ENCODE measurements around the gene TMOD2. TPM values are rescaled to one million over a fixed set of nuclear protein-coding genes. Genes with fewer than 3 reads are reported as not detected.

The TMOD2 gene
- total RNA-seq, 2 experiments from 2014 or later = 6.9 to 12.7 TPM

- Mint-ChIP-seq H3K4me3 (no peak overlapping the region), H3K27me3 (no peaks in the 10 kb centered on the region), H3K4me1 (peaks cover 6% of the 10 kb centered on the region), H3K9me3 (ENCODE audit: low read depth) (peaks cover 6% of the 10 kb centered on the region), H3K36me3 (peaks cover 9% of the 10 kb centered on the region), H3K27ac (no peak overlapping the region)
- ATAC-seq = no peak
- DNase-seq = no peak
- CTCF ChIA-PET = interaction anchor here (1.3 to 2.8 kb wide), 2 partner anchors 8 to 49 kb away, joined by 4 to 10 read pairs; no protein-coding TSS in a partner anchor
Observed at GRCh38 chr15:51825698-51826097, 74.3 kb downstream of the TMOD2 start.

- Mint-ChIP-seq H3K4me3 (peak overlapping the region; percentile 93), H3K27ac (peak overlapping the region; percentile 92), H3K4me1 (peaks cover 33% of the 10 kb centered on the region), H3K27me3 (no peaks in the 10 kb centered on the region), H3K9me3 (ENCODE audit: low read depth) (no peaks in the 10 kb centered on the region), H3K36me3 (peaks cover 11% of the 10 kb centered on the region)
- ATAC-seq = no peak
- CTCF ChIA-PET = no interaction called here
- no peak for DNase-seq
Observed at GRCh38 chr15:51828621-51829375, 77.4 kb downstream of the TMOD2 start.

DNA sequence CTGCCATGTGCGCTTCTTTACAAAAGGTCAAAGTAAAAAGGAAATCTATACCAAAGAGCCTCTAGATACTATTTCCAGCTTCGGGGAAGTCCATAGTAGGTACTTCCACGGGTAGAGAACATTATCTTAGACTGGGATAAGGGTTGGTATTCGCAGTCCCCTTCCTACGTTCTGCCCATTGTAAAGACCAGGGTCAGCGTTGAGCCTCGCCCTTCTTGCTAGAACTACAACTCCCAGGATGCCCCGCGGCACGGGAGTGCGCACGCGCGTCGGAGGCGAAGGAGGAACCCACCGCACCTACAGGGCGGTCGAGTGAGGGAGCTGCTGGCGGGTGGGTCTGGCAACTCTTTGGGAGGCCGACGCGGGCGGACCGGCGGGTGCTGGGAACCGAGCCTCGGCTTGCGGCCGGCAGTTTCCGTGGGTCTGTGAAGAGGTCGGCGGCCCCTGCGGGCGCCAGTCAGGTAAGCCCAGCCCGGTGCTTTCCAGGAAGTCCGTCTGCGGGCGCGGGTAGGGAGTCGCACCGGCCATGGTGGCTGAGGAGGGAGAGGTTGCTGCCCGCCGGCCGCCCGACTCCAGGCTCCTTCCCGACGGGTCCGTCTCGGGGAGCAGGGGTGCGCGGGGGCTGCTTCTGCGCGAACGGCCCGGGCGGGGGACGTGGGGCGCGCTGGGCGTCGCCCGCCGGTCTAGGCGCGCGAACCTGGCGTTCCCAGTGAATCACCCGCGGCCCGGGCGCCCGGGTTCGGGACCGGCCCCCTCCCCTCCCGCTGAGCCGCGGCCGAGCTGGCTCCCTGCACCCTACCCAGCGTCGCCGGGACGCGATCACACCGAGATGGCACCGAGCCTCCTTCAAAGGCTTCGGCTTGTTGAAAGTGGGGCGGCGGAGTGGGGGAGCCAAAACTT, 78.2 kb downstream of the TMOD2 start, which contains the start of gene TMOD3:
Gene TMOD3 (plus strand): TSS at position 278 of the 900 bp plus-strand sequence. CDS start 33,232 bp downstream, outside the sequence.
- Mint-ChIP-seq H3K4me3 (peak within 1 kb of the TSS; percentile 93), H3K9me3 (ENCODE audit: low read depth) (no peaks in the 10 kb centered on the region), H3K27ac (peak within 1 kb of the TSS; percentile 92), H3K4me1 (peaks cover 37% of the 10 kb centered on the region), H3K36me3 (peaks cover 11% of the 10 kb centered on the region), H3K27me3 (no peaks in the 10 kb centered on the region)
- ATAC-seq (peak; percentile 90), DNase-seq (peak; percentile 93)
- CTCF ChIA-PET = interaction anchor here (0.7 to 1.2 kb wide), 2 partner anchors 16 to 53 kb away, joined by 3 to 4 read pairs; no protein-coding TSS in a partner anchor

DNA sequence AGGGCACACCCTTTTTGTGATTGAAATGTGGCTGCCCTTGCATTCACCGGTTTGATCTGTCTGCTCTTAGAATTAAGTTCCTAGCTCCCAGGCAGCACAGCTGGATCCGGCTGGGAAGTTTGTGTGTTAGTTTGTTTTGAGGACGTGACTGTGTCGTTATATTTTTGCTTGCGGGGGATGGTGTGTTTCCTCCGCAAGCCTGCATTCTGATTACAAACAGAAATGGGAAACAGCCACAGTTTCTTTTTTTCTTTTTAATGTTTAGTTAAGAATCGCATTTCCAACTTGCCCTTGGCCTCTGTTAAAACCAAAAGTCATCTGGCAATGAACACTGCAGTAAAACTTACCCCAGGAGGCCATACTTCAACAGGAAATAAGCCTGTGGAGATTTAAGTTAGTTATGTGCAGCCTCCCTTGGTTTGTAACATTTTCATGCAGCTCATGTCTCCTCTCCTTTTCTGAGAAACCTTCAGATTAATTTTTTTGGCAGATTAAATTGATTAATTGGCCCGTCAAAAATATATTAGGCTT, 78.9 kb downstream of the TMOD2 start:
- no peaks in the 10 kb centered on the region for H3K9me3 Mint-ChIP-seq (ENCODE audit: low read depth)
- peaks cover 43% of the 10 kb centered on the region for H3K4me1 Mint-ChIP-seq
- peaks cover 14% of the 10 kb centered on the region for H3K36me3 Mint-ChIP-seq
- DNase-seq (no peak), ATAC-seq (no peak)
- H3K27me3 Mint-ChIP-seq = no peaks in the 10 kb centered on the region
- H3K27ac Mint-ChIP-seq = peak overlapping the region; percentile 92
- CTCF ChIA-PET = interaction anchor here (0.7 to 1.2 kb wide), 2 partner anchors 16 to 54 kb away, joined by 3 to 4 read pairs; no protein-coding TSS in a partner anchor
- peak overlapping the region; percentile 93 for H3K4me3 Mint-ChIP-seq

DNA sequence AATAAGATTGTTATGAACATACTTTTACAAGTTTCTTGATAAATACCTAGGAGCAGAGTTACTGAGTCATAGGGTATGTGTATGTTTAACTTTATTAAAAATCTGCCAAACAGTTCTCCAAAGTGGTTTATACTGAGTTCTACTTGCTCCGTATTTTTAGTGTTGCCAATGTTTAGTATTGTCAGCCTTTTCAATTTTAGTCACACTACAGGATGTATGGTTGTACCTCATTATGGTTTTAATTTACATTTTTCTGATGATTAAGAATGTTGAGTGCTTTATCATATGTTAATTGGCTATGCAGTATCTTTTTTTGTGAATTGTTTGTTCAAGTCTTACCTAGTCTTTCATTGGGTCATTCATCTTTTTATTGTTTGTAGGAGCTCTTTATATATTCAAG, 82.4 kb downstream of the TMOD2 start:
- Mint-ChIP-seq H3K4me3 (no peak overlapping the region), H3K9me3 (ENCODE audit: low read depth) (no peaks in the 10 kb centered on the region), H3K4me1 (peaks cover 68% of the 10 kb centered on the region), H3K27ac (peak overlapping the region; percentile 41), H3K36me3 (peaks cover 25% of the 10 kb centered on the region), H3K27me3 (no peaks in the 10 kb centered on the region)
- CTCF ChIA-PET = no interaction called here
- DNase-seq (no peak), ATAC-seq (no peak)

DNA sequence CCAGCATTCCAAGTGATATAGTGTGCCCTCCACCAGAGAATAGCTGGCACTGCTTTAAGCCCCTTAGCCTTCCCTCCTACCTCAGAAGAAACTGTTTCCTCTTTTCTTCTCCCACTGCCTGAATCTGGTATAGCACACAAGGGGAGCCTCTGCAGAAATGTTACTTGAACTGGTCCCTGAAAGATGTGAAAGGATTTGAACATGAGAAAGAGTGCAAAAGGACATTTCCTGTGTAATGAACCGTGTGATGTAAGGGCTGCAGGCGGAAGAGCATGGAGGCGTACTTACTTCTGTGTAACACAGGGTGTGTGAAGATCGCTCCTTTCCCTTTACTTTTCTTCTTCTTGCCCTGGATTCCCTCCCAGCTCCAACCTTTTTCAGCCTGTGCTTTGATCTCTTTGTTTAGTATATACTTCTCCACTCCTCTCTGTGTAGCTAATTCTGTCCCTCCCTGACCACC, 86.4 kb downstream of the TMOD2 start:
- Mint-ChIP-seq H3K36me3 (peaks cover 19% of the 10 kb centered on the region), H3K4me1 (peaks cover 71% of the 10 kb centered on the region), H3K9me3 (ENCODE audit: low read depth) (no peaks in the 10 kb centered on the region), H3K27ac (peak overlapping the region; percentile 50), H3K27me3 (no peaks in the 10 kb centered on the region), H3K4me3 (peak overlapping the region; percentile 27)
- CTCF ChIA-PET = no interaction called here
- DNase-seq (no peak), ATAC-seq (peak; percentile 50)

DNA sequence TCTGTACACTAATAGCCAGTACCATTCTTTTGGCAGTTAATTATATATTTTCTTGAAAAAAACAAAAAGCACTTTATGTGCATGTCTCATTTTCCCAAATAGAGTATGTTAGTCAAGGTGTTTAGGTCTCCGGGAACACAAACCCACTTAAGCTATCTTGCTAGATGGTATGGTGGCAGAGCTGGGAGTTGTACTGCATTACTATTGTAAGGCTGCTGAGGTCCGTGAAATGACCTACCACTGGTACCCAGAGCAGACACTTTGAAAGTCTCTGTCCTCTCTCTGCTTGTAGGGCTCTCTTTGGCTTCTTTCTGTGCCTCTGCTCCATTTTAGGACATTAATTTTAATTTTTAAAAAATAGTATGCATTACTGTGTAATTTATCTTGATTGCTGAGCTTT, 86.9 kb downstream of the TMOD2 start:
- H3K27ac Mint-ChIP-seq = no peak overlapping the region
- CTCF ChIA-PET = no interaction called here

GRCh38 chr15:51840692-51841091, 89.3 kb downstream of the TMOD2 start:
- Mint-ChIP-seq H3K4me3 (no peak overlapping the region), H3K9me3 (ENCODE audit: low read depth) (no peaks in the 10 kb centered on the region), H3K27ac (no peak overlapping the region), H3K4me1 (peaks cover 66% of the 10 kb centered on the region), H3K27me3 (no peaks in the 10 kb centered on the region), H3K36me3 (peaks cover 13% of the 10 kb centered on the region)
- DNase-seq (no peak), ATAC-seq (no peak)
- CTCF ChIA-PET = interaction anchor here (1.0 kb wide), 1 partner anchor 64 kb away, joined by 3 read pairs; no protein-coding TSS in a partner anchor

More for the DNA sequence above, 86.9 kb downstream of the TMOD2 start:
- Mint-ChIP-seq H3K4me3 (peak overlapping the region; percentile 27), H3K36me3 (peaks cover 19% of the 10 kb centered on the region), H3K27me3 (no peaks in the 10 kb centered on the region), H3K9me3 (ENCODE audit: low read depth) (no peaks in the 10 kb centered on the region), H3K4me1 (peaks cover 72% of the 10 kb centered on the region)
- ATAC-seq = no peak
- DNase-seq = no peak

GRCh38 chr15:51841406-51842040, 90.1 kb downstream of the TMOD2 start:
- H3K4me1 Mint-ChIP-seq = peaks cover 66% of the 10 kb centered on the region
- CTCF ChIA-PET = interaction anchor here (1.0 kb wide), 1 partner anchor 65 kb away, joined by 3 read pairs; no protein-coding TSS in a partner anchor
- peaks cover 10% of the 10 kb centered on the region for H3K36me3 Mint-ChIP-seq
- no peaks in the 10 kb centered on the region for H3K27me3 Mint-ChIP-seq
- DNase-seq (no peak), ATAC-seq (no peak)
- H3K9me3 Mint-ChIP-seq (ENCODE audit: low read depth) = no peaks in the 10 kb centered on the region
- H3K4me3 Mint-ChIP-seq = no peak overlapping the region
- no peak overlapping the region for H3K27ac Mint-ChIP-seq

DNA sequence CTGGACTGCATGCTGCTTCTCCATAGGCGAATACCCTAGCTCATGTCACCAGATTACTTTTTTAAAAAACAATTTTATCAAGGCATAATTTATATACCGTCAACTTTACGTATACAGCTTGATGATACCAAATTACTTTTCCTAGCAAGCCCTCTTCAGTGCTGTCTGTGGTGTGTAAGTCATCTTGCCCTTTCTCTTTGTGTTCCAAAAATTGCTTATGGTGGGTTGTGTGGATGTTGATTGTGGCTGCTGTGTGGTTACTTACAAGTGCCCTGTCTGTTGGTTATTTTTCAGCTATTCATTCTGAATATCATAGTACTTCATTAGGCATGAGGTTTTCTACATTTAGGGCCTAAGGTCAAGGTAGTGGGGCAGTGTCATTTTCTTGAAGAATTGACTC, 90.9 kb downstream of the TMOD2 start:
- ATAC-seq (no peak), DNase-seq (no peak)
- peaks cover 69% of the 10 kb centered on the region for H3K4me1 Mint-ChIP-seq
- CTCF ChIA-PET = interaction anchor here (1.1 to 1.6 kb wide), 2 partner anchors 12 to 66 kb away, joined by 3 to 5 read pairs; no protein-coding TSS in a partner anchor
- H3K9me3 Mint-ChIP-seq (ENCODE audit: low read depth) = no peaks in the 10 kb centered on the region
- H3K27me3 Mint-ChIP-seq = no peaks in the 10 kb centered on the region
- no peak overlapping the region for H3K4me3 Mint-ChIP-seq
- H3K27ac Mint-ChIP-seq = peak overlapping the region; percentile 26
- H3K36me3 Mint-ChIP-seq = peaks cover 10% of the 10 kb centered on the region

DNA sequence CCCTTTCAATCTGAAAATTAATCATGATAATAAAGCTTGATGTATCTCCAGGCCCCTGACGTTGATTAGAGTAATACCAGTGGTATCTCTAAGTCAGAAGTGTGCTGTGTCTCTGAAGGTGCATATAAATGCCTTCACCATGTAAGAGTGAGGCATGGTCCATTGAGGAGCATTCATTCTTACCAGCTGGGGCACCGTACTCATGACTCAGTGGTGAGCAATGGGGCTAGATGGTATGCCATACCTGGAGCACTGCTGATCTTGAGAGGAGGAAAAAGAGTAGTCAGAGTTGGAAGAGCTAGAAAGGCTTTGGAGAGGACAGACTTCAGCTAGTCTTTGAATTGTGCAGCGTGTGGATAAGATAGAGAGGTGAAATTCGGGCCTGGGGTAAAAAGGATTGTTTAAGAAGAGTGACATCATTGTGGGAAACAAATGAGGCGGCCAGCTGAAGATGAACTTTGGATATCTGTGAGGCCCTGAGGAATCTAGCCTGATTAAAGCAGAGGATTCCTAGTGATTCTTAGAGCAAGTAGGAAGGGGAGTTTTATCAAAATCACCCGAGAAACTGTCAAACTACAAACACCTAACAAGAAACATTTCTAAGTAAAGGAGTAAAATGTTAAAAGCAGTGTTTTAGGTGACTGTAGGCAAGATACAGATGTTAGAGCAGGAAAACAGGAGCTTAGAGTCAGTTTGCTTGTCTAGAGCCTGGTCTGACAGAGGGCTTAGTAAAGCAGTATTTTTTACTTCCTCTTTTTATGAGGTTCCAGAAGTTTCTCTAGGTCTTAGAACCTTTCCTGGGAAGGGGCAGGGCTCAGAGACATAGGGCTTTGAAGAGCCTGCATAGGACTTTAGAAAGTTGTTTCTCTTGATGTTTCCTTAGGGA, 91.7 kb downstream of the TMOD2 start:
- CTCF ChIA-PET = interaction anchor here (1.1 to 1.6 kb wide), 2 partner anchors 11 to 67 kb away, joined by 3 to 5 read pairs; no protein-coding TSS in a partner anchor
- H3K36me3 Mint-ChIP-seq = peaks cover 7% of the 10 kb centered on the region
- ATAC-seq = no peak
- no peak overlapping the region for H3K4me3 Mint-ChIP-seq
- H3K27me3 Mint-ChIP-seq = no peaks in the 10 kb centered on the region
- DNase-seq = no peak
- peaks cover 62% of the 10 kb centered on the region for H3K4me1 Mint-ChIP-seq
- no peaks in the 10 kb centered on the region for H3K9me3 Mint-ChIP-seq (ENCODE audit: low read depth)
- no peak overlapping the region for H3K27ac Mint-ChIP-seq
